Liver (tissue), 9 donors: ENCODE results near the gene MPRIP. TPM values are rescaled to one million over a fixed set of nuclear protein-coding genes. Genes with fewer than 3 reads are reported as not detected.

Experiments used
- DNase-seq: peaks from one replicate; pipeline ENCODE4 v3.0.0-alpha.2; 2017; ENCODE audit warnings: low spot score
- H3K27ac ChIP-seq, 2 donors: one replicate each; pipeline ENCODE4 v1.7.0; 2013; ENCODE audit warnings: inconsistent platforms in 2 of 2, low read length in 2 of 2, control low read depth in 1 of 2, low read depth in 1 of 2, mild to moderate bottlenecking in 1 of 2
- H3K27me3 ChIP-seq, 4 donors: one replicate each; pipeline versions ENCODE4 v1.6.1 to v1.7.0; 2013; ENCODE audit warnings: low read length in 3 of 4, inconsistent platforms in 1 of 4, mild to moderate bottlenecking in 1 of 4, moderate library complexity in 1 of 4; ENCODE audit not compliant: control insufficient read depth in 4 of 4, insufficient read depth in 4 of 4
- H3K36me3 ChIP-seq, 4 donors: one replicate each; pipeline versions ENCODE4 v1.6.1 to v1.7.0; 2013; ENCODE audit warnings: low read length in 3 of 4, mild to moderate bottlenecking in 3 of 4, low read depth in 1 of 4, moderate library complexity in 1 of 4; ENCODE audit not compliant: control insufficient read depth in 4 of 4, insufficient read depth in 3 of 4
- H3K4me1 ChIP-seq, 4 donors: one replicate each; pipeline versions ENCODE4 v1.6.1 to v1.7.0; 2013; ENCODE audit warnings: low read length in 3 of 4, mild to moderate bottlenecking in 3 of 4, moderate library complexity in 1 of 4; ENCODE audit not compliant: control insufficient read depth in 4 of 4, insufficient read depth in 4 of 4
- H3K4me3 ChIP-seq, 3 donors: one replicate each; pipeline versions ENCODE4 v1.6.1 to v1.7.0; 2013; ENCODE audit warnings: low read length in 3 of 3, control low read depth in 1 of 3, low read depth in 1 of 3, mild to moderate bottlenecking in 1 of 3
- H3K9ac ChIP-seq, 2 donors: one replicate each; pipeline ENCODE4 v1.7.0; 2013; ENCODE audit warnings: low read length in 2 of 2, mild to moderate bottlenecking in 2 of 2, moderate library complexity in 2 of 2, control low read depth in 1 of 2, low read depth in 1 of 2
- H3K9me3 ChIP-seq, 4 donors: one replicate each; pipeline versions ENCODE4 v1.6.1 to v1.7.0; 2013; ENCODE audit warnings: low read length in 3 of 4; ENCODE audit not compliant: control insufficient read depth in 4 of 4
- EGR1 ChIP-seq, 2 donors: IDR thresholded peaks; 2 replicates each; pipeline ENCODE4 v1.6.1; 2016 to 2018; ENCODE audit warnings: antibody characterized with exemption in 2 of 2, low read depth in 2 of 2
- FOXA1 ChIP-seq: IDR thresholded peaks from 2 replicates; pipeline ENCODE4 v1.6.1; 2016; ENCODE audit warnings: antibody characterized with exemption
- GABPA ChIP-seq, 2 donors: IDR thresholded peaks in 1 of 2; conservative IDR thresholded peaks in 1 of 2; 2 replicates each; pipeline ENCODE4 v1.6.1; 2016; ENCODE audit warnings: antibody characterized with exemption in 2 of 2, mild to moderate bottlenecking in 1 of 2, moderate library complexity in 1 of 2
- HNF4A ChIP-seq, 2 donors: conservative IDR thresholded peaks; 2 replicates each; pipeline ENCODE4 v1.6.1; 2016; ENCODE audit warnings: antibody characterized with exemption in 2 of 2, mild to moderate bottlenecking in 2 of 2
- HNF4G ChIP-seq: IDR thresholded peaks from 2 replicates; pipeline ENCODE4 v1.6.1; 2016; ENCODE audit warnings: antibody characterized with exemption
- JUND ChIP-seq, 2 donors: IDR thresholded peaks; 2 replicates each; pipeline ENCODE4 v1.6.1; 2016; ENCODE audit warnings: antibody characterized with exemption in 2 of 2
- NR2F2 ChIP-seq: IDR thresholded peaks from 2 replicates; pipeline ENCODE4 v1.6.1; 2016; ENCODE audit warnings: antibody characterized with exemption
- RXRA ChIP-seq, 2 donors: IDR thresholded peaks; 2 replicates each; pipeline ENCODE4 v1.6.1; 2017 to 2018; ENCODE audit warnings: antibody characterized with exemption in 2 of 2, mild to moderate bottlenecking in 1 of 2
- SP1 ChIP-seq: IDR thresholded peaks from 2 replicates; pipeline ENCODE4 v1.6.1; 2018; ENCODE audit warnings: antibody characterized with exemption, mild to moderate bottlenecking
- TAF1 ChIP-seq: conservative IDR thresholded peaks from 2 replicates; pipeline ENCODE4 v1.6.1; 2016; ENCODE audit warnings: antibody characterized with exemption, mild to moderate bottlenecking
- YY1 ChIP-seq: IDR thresholded peaks from 2 replicates; pipeline ENCODE4 v1.6.1; 2016; ENCODE audit warnings: antibody characterized with exemption, mild to moderate bottlenecking
- WGBS: extraction: QIAGEN DNeasy Blood & Tissue Kit; methylation state at CpG from one replicate; pipeline ENCODE4 v1.1.7; 2013; 5-methylcytosine and 5-hydroxymethylcytosine counted together
- polyA plus RNA-seq, 2 donors: library from polyadenylated mRNA; stranded (reverse) in 1 of 2; unstranded in 1 of 2; fragments of 200-250 nt in 1 of 2; fragments of >200 nt in 1 of 2; fragmentation: Nextera tagmentation in 1 of 2; extraction: Ambion mirVana in 1 of 2; gene quantifications; one replicate each; pipeline versions ENCODE4 v1.2.1 to v1.2.3, GENCODE V29; 2013 to 2015
- total RNA-seq, 2 donors: library from RNA; depleted of rRNA; stranded (reverse); fragments of >200 nt; gene quantifications; one replicate each; pipeline ENCODE4 v1.2.3, GENCODE V29; 2014
- TF ChIP-seq, protein P1 (sequence below): fragments of 150-350 bp; IDR thresholded peaks from 2 replicates; pipeline ENCODE4 v1.5.1; 2017; ENCODE audit warnings: improper control_type of control experiment, low read depth, low read length; ENCODE audit not compliant: missing input control
- TF ChIP-seq, protein P2 (sequence below): IDR thresholded peaks from 2 replicates; pipeline ENCODE4 v1.6.1; 2016; ENCODE audit warnings: antibody characterized with exemption
- TF ChIP-seq, protein P3 (sequence below): IDR thresholded peaks from 2 replicates; pipeline ENCODE4 v1.6.1; 2016; ENCODE audit warnings: antibody characterized with exemption, mild to moderate bottlenecking
- TF ChIP-seq, protein P4 (sequence below): IDR thresholded peaks from 2 replicates; pipeline ENCODE4 v1.6.1; 2016; ENCODE audit warnings: antibody characterized with exemption
- donor health status: healthy.
- donor health status: healthy.
- donor health status: healthy.
- donor health status: healthy.
- donor health status: healthy.

MPRIP gene
- total and polyA plus RNA-seq, 4 donors = 21.2 to 61.9 (median 34.7) TPM

DNA sequence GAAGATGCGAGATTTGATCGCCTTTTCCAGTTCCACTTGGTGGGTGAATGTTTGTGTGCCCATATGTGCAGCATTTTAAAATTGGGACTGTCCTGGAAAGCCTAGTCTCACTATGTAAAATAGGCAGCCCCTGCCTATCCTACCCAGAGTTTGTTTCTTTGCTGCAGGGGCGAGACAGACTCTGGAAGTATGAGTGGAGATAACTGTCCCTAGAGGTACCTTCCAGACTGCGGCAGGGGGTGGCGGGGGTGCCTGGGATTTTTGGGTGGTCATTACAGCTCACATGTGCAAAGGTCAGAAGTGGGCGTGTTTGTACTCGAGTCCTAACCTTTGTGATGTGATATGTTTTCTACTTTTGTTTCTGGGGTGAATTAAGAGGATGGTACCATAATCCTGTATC lies 36.6 kb downstream of the MPRIP start:
- peak overlapping the region; percentile 86 to 97 for H3K27ac ChIP-seq

DNA sequence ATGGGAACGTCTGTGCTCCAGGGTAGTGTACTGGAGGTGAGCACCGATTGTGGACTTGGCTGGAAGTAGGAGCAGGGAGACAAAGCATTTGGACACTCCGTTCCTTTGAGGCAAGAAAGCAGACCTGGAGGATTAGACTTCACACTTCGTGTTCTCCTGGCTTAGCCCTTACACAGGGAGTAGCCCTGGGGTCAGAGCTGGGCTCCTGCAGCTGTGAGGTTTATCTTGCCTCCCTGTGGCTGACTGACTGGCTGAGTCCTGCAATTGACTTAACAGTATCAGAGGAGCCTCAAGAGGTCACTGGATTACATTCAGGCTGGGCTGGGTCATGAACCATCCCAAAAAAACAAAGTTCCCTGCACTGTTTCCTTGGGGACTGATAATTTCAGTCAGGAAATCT lies 37.1 kb downstream of the MPRIP start:
- DNase-seq = no peak
- Histone ChIP-seq H3K4me3 (no peak overlapping the region), H3K9ac (peak overlapping the region in 1 of 2 donors; percentile 75), H3K27ac (peak overlapping the region; percentile 86 to 97), H3K4me1 (peaks cover 18 to 58% (median 47%) of the 10 kb centered on the region in 4 donors), H3K36me3 (peaks cover 0 to 7% (median 2%) of the 10 kb centered on the region in 4 donors), H3K27me3 (no peaks in the 10 kb centered on the region), H3K9me3 (no peaks in the 10 kb centered on the region)
- TF ChIP-seq NR2F2 (peak; percentile 53), SP1 (no peak)
- TF ChIP-seq, protein P1, sequence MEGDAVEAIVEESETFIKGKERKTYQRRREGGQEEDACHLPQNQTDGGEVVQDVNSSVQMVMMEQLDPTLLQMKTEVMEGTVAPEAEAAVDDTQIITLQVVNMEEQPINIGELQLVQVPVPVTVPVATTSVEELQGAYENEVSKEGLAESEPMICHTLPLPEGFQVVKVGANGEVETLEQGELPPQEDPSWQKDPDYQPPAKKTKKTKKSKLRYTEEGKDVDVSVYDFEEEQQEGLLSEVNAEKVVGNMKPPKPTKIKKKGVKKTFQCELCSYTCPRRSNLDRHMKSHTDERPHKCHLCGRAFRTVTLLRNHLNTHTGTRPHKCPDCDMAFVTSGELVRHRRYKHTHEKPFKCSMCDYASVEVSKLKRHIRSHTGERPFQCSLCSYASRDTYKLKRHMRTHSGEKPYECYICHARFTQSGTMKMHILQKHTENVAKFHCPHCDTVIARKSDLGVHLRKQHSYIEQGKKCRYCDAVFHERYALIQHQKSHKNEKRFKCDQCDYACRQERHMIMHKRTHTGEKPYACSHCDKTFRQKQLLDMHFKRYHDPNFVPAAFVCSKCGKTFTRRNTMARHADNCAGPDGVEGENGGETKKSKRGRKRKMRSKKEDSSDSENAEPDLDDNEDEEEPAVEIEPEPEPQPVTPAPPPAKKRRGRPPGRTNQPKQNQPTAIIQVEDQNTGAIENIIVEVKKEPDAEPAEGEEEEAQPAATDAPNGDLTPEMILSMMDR = no peak
- 25% methylated on average over 4 of the region's 4 CpGs for WGBS

More for the DNA sequence above, 36.6 kb downstream of the MPRIP start:
- no peak for DNase-seq
- 54% methylated on average over 7 of the region's 7 CpGs for WGBS
- Histone ChIP-seq H3K27me3 (no peaks in the 10 kb centered on the region), H3K9me3 (no peaks in the 10 kb centered on the region), H3K4me1 (peaks cover 21 to 63% (median 49%) of the 10 kb centered on the region in 4 donors), H3K4me3 (no peak overlapping the region), H3K36me3 (peaks cover 0 to 4% (median under 1%) of the 10 kb centered on the region in 4 donors), H3K9ac (peak overlapping the region; percentile 35 to 75)
- TF ChIP-seq, protein P2, sequence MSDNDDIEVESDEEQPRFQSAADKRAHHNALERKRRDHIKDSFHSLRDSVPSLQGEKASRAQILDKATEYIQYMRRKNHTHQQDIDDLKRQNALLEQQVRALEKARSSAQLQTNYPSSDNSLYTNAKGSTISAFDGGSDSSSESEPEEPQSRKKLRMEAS = no peak
- TF ChIP-seq YY1 (no peak), JUND (IDR thresholded peaks at IDR 0.05) (no peak), TAF1 (no peak), FOXA1 (no peak), SP1 (no peak), EGR1 (IDR thresholded peaks at IDR 0.05; ENCODE audit: low read depth in 2 of 2) (no peak), GABPA (IDR thresholded peaks at IDR 0.05 in 1 of 2, conservative IDR thresholded peaks at IDR 0.05 in 1 of 2) (no peak), HNF4A (conservative IDR thresholded peaks at IDR 0.05) (no peak), HNF4G (no peak), RXRA (IDR thresholded peaks at IDR 0.05) (no peak)
- TF ChIP-seq, protein P1 = no peak
- TF ChIP-seq, protein P3, sequence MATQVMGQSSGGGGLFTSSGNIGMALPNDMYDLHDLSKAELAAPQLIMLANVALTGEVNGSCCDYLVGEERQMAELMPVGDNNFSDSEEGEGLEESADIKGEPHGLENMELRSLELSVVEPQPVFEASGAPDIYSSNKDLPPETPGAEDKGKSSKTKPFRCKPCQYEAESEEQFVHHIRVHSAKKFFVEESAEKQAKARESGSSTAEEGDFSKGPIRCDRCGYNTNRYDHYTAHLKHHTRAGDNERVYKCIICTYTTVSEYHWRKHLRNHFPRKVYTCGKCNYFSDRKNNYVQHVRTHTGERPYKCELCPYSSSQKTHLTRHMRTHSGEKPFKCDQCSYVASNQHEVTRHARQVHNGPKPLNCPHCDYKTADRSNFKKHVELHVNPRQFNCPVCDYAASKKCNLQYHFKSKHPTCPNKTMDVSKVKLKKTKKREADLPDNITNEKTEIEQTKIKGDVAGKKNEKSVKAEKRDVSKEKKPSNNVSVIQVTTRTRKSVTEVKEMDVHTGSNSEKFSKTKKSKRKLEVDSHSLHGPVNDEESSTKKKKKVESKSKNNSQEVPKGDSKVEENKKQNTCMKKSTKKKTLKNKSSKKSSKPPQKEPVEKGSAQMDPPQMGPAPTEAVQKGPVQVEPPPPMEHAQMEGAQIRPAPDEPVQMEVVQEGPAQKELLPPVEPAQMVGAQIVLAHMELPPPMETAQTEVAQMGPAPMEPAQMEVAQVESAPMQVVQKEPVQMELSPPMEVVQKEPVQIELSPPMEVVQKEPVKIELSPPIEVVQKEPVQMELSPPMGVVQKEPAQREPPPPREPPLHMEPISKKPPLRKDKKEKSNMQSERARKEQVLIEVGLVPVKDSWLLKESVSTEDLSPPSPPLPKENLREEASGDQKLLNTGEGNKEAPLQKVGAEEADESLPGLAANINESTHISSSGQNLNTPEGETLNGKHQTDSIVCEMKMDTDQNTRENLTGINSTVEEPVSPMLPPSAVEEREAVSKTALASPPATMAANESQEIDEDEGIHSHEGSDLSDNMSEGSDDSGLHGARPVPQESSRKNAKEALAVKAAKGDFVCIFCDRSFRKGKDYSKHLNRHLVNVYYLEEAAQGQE = no peak
- TF ChIP-seq, protein P4, sequence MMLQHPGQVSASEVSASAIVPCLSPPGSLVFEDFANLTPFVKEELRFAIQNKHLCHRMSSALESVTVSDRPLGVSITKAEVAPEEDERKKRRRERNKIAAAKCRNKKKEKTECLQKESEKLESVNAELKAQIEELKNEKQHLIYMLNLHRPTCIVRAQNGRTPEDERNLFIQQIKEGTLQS = no peak
